Stimulated activated CD4-positive, alpha-beta T cell treated with anti-CD3 and anti-CD28 coated beads, Interleukin-12 subunit alpha, Interleukin-12 subunit beta, amount 100 ng/mL, for 4 hours (primary cell): ENCODE results near the gene NUFIP1.
"Not testable (repeated sequence)": the region's sequence is repeated elsewhere in the genome, so short reads cannot be mapped to it uniquely, and the experiment has no call there.

Experiments
- DNase-seq: peaks from one replicate; pipeline ENCODE4 v3.0.0-alpha.2; 2020

Gene NUFIP1

GRCh38 chr13:44989071-44989889 lies at the start of gene NUFIP1, which contains the start of gene GPALPP1:
Gene NUFIP1 (minus strand): TSS chr13:44989471. CDS start chr13:44989436, 35 bp downstream.
Gene GPALPP1 (plus strand): TSS chr13:44989538. CDS start chr13:44989655, 117 bp downstream.
- DNase-seq = peak; percentile 90

- no peak for DNase-seq
These were observed 46.9 kb upstream of the NUFIP1 start for GRCh38 chr13:45036206-45036605.

DNA sequence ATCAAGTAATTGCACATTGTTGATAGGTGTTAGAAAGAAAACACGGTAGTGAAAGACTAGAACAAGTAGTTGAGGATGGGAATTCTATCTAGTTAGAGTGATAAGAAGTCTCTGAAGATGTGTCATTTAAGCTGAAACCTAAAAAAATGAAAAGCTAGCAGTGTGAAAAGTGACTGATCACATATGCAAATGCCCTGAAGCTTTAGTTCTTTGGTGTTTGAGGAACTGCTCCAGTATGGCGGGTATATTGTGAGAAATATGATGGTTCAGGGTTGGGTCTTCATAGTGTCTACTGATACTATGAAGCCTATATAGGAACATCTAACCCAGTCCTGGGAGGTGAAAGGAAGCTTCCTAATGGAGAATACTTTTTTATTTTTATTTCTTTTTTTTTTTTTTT lies 45.1 kb upstream of the NUFIP1 start:
- no peak for DNase-seq

- DNase-seq = no peak
These were observed 35.6 kb upstream of the NUFIP1 start for GRCh38 chr13:45024847-45025246.

- no peak for DNase-seq
These were observed 32.0 kb upstream of the NUFIP1 start for GRCh38 chr13:45021250-45021649.

- not testable (repeated sequence) for DNase-seq
These were observed 30.7 kb upstream of the NUFIP1 start for GRCh38 chr13:45019981-45020380.

GRCh38 chr13:45016792-45017425 lies 27.6 kb upstream of the NUFIP1 start:
- DNase-seq = no peak

- DNase-seq = no peak
These were observed 26.0 kb upstream of the NUFIP1 start for GRCh38 chr13:45015300-45015699.

GRCh38 chr13:45011198-45011597 lies 21.9 kb upstream of the NUFIP1 start:
- DNase-seq = no peak

DNA sequence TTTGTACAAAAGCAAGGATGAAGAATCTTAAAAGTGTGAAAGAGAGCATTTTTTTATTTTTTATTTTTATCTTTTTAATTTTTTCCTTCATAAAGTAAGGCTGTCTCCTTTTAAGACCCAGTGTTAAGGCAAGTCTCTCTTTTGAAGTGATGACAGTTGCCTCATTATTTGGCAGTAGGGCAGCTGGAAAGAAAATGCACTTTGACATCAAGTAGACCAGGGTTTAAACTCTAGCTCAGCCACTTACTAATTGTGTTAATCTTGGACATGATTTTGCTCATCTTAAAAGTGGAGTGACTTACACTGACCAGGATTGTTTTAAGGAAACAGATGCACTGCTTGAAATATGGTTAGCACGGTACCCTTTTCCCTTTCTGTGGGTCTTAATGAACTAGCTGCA lies 18.6 kb upstream of the NUFIP1 start:
- DNase-seq = no peak

GRCh38 chr13:45007225-45007624 lies 18.0 kb upstream of the NUFIP1 start:
- no peak for DNase-seq

DNA sequence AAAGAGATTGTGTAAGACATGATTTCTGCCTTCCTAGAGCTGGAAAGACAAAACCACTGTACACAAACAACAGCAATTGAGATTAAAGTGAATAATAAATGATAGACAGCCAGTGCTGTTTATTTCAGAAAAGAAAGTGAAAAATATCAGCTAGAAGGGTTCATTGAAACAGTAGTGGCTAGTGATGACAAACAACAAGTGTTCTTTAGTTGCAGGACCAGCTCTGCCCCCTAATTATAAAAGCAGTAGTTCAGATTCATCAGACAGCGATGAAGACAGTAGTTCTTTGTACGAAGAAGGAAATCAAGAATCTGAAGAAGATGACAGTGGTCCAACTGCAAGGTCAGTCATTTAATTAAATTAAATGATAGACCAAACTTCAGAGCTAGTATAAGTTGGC lies 14.8 kb upstream of the NUFIP1 start:
- DNase-seq = no peak

DNA sequence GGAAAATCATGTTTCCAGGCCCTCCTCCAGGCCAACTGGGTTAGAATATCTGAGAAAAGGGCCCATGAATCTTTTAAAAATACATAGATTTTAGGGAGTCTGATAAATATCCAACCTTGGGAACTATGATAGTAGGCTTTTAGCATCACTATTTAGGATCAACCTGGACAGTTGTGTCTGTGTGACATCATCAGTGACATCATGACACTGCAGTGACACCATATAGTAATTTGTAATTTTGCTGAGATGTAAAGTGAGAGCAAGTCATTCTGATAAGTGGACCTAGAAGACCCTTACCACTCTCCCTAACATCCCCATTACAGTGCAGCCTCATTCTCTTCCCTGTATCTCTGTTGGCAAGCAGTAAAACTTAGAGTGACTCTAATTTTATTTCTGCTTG lies 14.1 kb upstream of the NUFIP1 start:
- DNase-seq = no peak

DNA sequence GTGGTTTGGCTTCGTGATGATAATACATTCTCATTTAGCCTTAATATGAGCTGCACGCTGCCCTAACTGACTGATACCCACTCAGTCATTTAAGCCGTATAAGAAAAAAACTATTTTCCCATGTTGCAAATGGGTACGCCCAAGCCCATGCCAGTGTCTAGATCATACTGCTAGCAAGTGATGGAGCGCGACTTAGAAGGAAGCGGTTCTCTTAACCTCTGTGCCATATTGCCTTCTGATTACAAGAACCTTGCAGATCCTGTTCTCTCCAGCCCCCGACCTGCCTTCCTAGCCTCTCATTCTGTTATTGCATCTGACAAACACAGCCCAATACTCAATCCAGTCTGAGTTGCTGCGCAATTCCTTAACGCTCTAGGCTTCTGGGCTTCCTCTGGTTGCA lies 670 bp upstream of the NUFIP1 start:
- no peak for DNase-seq

DNA sequence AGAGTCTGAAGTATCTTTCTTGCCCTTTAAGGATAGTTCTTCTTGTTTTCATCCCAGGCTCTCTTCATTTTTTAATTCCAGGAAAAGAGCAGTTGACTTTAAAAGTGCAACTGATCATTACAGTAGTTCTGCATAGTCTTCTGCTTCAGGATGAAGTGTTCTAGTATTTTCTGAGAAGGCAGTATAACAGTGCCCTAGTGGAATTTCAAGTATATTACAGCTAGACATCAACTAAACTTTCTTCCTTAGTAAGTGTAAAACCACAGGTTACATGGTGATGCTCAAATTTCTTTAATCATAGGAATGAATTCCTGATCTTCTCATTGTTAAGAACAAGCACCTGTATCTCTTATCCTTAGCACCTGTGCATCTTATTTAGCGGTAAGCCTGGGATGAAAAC lies 10.9 kb downstream of the NUFIP1 start:
- DNase-seq = no peak

DNA sequence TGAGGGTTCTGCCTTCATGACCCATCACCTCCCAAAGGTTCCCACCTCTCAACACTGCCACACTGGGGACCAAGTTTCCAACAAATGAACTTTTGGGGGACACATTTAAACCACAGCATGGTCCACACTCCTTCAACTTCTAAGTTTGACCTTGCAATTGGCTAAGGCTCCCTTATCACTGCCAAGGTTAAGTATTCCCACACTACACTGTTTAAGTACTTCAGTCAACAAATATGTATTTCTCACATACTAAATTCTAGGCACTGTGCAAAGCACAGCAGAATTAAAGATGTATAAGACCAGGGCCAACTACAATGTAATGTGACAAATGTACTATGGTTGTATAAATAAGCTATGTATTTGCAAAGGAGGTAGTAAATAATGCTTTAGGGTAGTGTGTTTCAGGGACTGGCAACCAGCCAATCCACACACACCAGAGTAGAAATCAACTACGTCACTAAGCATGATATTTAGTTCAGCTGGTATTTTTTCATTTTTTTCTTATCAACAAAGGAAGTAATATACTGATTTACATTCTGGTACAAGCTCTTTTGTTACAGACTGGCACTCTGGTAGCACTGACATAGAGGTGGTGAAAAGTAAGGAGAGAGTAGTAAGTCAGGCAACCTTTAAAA lies 12.2 kb downstream of the NUFIP1 start:
- no peak for DNase-seq

DNA sequence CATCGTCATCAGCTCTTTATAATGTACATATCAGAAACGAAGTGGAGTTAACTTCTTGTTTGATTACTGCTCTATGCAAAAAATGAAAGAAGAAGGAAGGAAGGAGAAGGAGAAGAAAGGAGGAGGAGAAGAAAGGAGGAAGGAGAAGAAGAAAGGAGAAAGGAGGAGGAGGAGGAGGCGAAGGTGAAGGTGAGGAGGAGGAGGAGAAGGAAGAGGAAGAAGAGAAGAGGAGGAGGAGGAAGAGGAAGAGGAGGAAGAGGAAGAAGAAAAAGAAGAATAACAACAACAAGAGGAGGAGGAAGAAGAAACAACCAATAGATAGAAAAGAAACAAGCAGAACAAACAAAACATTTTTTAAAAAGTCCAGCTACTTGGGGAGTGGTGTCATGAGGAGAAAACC lies 13.1 kb downstream of the NUFIP1 start:
- no peak for DNase-seq

DNA sequence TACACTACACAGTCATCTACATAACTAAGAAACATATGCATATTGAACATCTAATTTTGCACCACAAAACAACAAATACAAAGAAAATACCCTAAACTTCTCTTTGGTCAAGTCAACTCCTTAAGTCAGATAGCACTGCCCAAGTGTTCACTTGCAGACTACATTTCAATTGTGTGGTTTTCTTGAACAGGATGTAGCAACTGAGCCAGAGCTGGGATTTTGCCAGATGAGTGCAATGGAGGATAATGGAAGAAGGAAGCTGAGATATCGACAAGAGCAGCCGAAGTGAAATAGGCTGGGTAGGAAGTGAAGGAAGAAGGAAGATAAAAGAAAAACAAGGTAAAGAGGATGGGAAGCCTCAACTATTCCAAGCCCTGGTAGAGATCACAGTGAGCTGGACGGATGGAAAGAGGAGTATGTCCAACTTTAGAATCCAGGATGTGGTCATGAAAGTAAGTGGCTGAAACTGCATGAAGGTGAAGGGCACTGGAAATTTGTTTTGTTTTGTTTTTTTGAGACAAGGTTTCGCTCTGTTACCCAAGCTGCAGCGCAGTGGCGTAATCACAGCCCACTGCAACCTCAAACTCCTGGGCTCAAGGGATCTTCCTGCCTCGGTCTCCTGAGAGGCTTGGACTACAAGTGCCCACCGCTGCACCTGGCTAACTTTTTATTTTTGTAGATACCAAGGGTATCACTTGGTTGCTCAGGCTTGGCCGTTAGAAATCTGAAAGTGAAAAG lies 15.0 kb downstream of the NUFIP1 start:
- no peak for DNase-seq

- DNase-seq = no peak
These were observed 16.2 kb downstream of the NUFIP1 start for GRCh38 chr13:44972956-44973581.

- no peak for DNase-seq
These were observed 17.3 kb downstream of the NUFIP1 start for GRCh38 chr13:44971656-44972595.
